Measurements from ENCODE around the gene SCAF4.
"Not testable (repeated sequence)": the region's sequence is repeated elsewhere in the genome, so short reads cannot be mapped to it uniquely, and the experiment has no call there.

Gene SCAF4

DNA sequence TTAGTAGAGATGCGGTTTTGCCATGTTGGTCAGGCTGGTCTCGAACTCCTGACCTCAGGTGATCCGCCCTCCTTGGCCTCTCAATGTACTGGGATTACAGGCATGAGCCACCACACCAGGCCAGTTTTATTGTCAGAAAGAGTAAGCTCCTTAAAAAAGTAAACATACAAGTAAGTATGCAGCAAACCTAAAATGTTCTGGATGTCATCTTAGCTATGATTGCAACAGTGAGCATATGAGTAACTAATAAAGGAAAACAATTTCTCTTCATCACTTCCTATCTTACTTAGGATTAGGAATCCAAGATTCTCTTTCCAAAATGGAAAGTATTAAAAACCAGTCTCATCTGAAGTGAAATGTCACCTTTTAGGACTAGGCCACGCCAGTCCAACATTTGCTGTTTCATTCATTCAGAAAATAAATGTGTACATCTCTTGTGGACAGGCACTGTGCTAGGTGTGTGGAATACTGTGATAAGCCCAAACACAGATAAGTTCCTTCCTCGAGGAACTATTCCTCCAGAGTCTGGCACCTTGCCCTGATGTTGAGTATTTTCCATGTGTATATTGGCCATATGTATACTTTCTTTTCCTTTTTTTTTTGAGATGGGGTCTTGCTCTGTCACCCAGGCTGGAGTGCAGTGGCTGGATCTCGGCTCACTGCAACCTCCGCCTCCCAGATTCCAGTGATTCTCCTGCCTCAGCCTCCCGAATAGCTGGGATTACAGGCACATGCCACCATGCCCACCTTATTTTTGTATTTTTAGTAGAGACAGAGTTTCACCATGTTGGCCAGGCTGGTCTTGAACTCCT, 5.9 kb upstream of the SCAF4 start:
- DNase-seq: not testable (repeated sequence)

DNA sequence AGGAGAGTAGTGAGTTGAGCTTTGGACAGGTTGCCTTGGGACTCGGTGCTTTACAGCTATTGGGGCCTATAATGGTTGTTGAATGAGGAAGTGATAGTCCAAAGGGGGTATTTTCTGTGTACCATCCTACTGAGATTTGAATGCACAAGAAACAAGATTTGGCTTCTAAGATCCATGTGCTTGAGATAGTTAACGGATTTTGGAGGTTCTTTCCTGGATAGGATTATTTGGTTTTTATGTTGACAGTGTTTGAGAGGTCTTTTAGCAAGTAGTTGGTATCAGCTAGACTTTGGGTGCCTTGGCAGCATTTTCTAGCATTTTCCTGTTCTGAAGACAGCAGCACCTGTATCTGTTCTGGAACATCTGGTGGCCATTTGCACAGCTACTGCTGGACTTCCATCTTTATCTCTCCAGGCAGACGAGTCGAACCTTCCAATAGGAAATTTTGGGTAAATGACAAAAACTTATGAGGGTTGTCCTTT, 3.6 kb upstream of the SCAF4 start:
- DNase-seq: no peak

DNA sequence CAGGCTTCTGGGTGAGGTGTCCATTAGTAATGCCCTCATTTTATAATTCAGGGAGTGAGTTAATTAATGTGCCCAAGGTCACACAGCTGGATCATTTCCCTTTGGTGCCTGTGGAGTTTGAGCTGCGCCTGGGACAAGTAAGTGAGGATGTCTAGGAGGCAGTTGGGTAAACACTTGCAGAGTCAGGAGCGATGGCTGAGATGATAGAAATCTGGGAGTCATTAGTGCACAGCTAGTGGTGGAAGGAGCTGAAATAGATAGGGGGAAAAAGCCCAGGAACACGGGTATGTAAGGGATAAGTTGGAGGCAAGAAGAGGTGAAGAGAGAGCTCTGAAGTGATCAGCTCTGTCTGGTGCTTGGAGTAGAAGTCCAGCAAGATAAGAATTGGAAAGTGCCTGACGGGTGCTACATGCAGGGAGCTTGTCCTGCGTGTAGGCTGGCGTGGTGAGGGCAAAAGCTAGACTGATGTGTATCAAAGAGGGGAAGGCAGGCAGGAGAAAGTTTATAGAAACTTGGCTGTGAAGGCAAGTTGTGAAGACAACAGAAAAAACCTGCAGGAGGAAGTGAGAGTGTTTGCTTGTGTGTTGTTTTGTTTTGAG, 1.7 kb upstream of the SCAF4 start:
- no peak for DNase-seq

DNA sequence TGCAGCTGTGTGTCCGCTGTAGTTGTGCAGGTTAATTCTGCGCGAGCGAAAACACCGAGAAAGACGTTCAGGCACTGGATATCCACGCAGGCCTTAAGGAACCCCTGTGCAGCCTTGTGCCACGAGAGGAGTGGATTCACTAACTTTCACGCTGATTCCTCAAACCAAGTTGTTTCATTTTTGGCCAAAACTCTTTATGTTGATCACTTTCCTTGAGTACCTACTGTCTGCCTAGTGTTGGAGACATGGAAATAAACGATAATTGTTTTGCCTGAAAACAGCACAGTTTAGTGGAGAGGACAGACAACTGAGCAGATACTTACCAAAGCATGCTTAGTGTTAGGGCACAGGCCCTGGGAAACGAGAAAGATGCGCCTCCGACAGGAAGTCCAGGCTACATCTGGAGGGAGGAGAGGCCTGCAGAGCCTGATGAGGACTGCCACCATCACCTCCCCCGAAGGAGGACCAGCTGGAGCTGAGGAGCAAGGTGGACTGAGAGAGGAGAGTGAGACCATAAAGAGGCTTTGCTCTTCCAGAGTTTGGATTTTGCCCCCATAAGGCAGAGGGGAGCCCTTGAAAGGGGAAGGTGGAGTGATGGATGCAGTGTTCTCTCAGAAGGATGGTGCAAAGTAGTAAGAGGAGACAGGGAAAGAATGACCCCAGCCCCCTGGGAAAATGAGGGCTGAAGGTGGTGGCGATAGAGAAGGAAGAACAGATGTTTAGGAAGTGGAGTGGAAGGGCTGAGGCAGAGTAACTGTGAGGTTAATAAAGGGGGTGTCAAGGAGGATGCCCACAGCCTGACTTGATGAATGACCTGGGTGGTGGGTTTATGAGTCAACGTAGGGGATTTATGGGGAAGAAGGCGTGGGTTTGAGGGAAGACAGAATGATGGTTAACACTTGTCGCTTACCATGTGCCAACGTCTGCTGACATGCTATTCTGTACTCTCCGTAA, 956 bp upstream of the SCAF4 start:
- DNase-seq: no peak

DNA sequence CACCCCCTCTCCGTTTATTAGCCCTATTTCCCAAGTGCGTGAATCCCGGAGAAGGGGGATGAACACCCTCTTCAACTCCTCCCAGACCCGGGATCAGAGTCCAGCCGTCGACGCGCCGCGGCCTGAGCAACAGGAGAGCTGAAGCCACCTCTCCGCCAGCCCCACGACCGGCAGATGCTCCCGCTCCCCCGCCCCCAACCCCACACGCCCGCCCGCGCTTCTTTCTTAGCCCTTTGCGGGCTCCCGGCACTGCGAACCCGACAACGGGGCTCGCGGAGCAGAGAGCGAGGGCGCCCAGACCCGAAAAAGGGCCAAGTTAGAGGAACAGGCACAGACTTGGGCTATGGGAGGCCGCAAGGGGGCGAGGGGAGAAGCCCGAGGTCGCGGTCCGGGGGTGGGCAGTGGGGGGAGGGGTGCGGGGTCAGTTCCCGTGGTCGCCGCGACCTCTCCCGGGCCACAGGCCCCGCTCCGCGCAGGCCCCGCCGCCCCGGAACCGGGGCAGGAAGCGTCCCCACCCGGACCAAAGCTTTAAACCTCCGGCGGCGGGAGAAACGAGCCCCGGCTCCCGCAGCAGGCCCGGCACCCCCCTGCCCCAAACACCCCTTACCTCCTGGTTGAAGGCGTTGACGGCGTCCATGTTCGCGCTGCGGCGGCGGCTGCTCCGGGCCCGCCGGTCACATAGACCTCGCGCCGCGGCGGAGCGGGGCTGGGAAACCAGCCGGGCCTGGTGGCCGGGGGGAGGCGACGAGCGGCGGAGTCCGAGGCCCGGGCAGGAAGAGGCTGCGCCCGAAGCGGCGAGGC, 662 bp downstream of the SCAF4 start:
- DNase-seq: no peak

DNA sequence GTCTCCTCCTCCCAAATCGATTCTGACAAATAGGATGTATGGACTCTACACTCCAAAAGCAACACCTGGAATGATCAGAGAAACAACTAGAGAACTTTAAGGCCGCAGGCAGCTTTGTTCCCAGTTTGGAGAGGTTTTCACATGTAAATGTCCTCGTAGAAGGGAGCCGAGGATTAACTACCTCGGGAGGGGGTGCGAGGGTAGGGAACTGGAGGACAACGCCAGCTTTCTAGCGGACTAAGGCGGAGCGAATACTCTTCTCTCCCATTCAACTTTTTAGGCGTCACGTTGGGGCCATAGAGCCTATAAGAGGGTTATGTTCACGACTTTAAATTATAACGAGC, 1.2 kb downstream of the SCAF4 start:
- DNase-seq: no peak

DNA sequence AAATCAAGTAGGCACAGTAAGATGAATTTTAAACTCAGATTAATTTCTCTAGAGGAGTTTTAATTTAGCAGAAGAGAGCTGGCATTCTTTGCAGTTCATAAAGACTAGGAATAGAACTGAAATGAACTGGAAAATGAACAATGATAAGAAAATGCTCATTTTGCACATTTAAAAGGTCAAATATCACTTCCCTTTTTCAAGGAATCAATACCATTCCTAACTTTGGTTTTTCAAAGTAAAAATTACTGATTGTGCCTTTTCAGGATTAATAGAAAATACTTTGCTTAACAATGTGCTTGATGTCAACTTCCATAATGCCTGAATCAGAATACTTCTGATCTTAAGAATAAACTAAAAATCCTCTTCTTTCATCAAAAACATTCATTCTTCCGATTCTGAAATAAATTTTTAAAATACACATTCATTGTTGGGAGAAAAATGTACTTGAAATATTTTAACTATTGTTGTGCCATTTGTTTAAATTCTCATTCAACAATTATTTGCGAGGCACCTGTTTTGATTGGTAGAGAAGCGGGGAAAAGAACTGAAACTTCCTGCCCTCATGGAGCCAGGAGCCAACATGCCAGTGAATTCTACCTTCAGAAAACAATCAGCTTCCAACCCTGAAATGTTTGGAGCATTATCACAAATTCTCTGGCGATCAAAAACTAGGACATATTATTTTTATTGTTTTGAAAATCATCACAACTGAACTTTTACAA, 2.1 kb downstream of the SCAF4 start:
- DNase-seq: no peak

DNA sequence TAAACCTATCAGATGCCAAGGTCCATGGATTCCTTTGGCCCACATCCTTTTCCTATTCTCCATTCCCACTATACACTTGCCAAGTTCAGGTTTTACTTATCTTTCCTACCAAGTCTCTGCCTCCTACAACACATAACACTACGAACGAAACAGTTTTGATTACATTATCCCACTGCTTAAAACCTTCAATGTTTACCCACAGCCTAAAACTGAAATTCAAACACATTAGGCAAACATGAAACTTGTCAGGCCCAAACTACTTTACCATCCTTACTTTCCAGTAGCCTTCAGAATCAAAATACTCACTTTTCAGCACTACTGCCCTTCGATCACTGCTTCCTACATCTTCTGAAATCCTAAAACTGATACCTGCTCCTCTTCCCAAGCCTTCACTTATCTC, 3.0 kb downstream of the SCAF4 start:
- no peak for DNase-seq

DNA sequence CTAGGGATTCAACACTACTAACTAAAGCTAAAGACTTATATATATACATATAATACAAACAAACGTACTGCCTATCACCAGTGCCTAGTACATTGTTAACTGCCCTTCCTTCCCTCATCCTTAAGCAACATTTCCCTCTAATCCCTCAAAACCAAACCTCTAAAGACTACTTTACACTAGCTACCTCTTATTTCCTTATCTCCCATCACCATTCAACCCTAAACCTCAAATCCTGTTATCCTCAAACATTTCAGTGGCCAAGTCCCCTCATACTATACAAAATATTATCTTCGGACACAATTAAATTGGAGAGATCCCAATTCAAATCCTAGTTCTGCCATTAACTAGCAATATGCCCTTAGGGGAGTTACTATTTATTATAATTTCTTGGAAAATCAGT, 3.7 kb downstream of the SCAF4 start:
- no peak for DNase-seq

DNA sequence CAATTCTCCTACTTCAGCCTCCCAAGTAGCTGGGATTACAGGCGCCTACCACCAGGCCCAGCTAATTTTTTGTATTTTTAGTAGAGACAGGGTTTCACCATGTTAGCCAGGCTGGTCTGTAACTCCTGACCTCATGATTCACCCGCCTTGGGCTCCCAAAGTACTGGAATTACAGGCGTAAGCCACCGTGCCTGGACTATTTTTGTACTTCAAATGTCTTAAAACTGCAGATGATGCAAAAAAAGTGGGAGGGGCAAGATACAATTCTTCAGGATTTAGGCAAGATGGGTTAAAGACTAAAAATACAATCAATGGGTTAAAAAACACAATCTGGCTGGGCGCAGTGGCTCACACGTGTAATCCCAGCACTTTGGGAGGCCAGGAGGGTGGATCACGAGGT, 4.7 kb downstream of the SCAF4 start:
- DNase-seq: no peak

DNA sequence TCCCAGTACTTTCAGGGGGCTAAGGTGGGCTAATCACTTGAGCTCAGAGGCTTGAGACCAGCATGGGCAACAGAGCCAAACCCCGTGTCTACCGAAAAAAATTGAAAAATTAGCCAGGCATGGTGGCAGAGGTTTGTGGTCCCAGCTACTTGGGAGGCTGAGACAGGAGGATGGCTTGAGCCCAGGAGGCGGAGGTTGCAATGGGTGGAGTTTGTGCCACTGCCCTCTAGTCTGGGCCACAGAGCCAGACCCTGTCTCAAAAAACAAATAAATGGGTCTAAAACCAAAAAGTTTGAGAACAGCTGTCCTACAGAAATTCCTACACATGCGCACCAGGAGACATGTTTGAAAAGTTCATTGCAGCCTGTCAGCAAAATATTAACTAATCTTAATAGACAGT, 5.5 kb downstream of the SCAF4 start:
- DNase-seq: no peak

DNA sequence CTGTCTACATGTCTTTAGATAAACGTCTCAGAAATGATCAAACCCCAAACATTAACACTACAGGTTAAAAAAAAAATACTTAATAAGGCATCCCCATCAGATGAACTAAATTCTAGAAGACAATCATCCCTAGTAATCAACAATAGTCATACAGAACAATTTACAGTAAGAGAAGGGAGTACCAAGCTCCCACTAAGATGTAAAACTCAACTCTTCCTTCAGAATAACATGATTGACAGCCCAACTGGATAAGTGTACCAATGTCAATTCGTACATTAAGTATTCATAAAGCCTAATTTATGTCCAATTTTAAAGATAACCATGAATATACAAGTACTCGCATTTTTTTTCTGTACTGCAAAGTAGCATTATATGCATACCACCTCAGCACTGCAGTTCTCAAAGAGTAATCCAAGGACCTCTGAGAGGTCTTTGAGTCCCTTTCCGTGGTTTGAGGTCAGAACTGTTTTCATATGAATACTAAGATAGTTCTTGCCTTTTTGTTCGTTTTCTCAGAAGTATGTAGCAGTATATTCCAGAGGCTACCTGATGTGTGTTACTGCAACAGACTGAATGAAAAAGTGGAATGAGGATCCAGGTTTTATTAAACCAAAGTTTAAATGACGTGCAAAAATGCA, 6.6 kb downstream of the SCAF4 start:
- DNase-seq: no peak

DNA sequence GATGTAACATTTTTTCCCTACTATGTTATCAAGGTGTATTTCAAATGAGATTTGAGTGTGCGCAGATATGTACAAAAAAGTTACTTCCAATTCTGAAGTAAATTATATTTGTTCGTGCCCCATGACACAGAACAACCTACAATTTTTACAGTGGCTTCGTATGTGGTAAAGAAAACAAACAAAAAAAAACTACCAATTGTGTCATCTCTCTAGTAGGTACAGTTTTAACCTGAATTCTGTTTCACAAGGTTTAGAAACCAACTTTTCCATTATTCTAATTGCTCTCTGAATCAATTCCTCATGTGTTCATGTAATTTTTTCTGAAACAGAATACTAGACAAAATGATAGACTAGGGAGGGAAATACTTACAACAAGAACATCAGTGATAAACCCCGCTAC, 7.4 kb downstream of the SCAF4 start:
- no peak for DNase-seq

DNA sequence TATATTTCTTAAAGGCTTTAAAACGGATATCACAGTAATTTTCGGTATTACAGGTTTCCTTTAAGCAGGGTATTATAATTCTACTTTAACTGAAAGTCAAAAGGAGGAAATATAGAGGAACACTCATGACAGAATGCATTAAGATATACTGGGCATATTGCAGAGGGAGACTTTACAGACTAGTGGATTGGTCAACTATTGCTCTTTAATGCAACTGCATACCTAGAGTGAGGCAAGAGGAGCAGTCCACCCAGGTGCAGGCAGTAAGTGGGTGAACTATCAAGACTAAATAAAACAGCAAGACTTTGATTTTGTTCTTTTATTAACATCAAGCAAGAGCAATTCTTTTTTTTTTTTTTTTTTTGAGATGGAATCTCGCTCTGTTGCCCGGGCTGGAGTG, 10.5 kb downstream of the SCAF4 start:
- no peak for DNase-seq

DNA sequence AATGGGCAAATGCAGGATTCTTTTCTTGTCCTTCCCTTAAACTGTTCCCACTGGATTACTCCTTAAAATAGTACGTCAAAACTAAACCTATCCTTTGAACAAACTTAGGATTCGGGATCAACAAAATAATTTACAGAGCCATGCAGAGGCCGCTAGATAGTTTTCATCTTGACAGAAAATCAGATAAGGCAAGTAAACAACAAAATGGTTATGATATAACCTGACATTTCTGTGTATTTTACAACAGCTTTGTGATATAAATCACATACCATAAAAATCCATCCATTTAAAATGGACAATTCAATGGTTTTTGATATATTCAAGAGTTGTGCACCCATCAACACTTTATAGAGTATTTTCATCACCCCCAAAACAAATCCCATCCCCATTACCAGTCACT, 11.2 kb downstream of the SCAF4 start:
- no peak for DNase-seq

DNA sequence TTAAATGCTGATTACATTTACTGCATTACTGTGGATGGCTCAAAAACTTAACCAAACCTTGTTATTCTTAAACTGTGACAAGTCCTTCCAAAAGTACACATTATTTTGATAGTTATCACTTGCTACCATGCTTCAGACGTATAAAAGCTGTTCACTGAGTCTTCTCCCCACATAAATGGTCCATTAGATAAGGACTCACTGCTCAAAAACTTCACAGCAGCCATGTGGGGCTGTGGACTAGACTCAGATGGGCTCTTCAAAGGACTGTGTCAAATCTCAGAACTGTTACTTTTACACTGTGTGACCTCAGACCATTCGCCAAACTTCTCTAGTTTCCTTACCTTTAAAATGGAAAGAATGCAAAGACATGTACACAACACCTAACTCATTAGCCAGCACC, 11.6 kb downstream of the SCAF4 start:
- DNase-seq: no peak

DNA sequence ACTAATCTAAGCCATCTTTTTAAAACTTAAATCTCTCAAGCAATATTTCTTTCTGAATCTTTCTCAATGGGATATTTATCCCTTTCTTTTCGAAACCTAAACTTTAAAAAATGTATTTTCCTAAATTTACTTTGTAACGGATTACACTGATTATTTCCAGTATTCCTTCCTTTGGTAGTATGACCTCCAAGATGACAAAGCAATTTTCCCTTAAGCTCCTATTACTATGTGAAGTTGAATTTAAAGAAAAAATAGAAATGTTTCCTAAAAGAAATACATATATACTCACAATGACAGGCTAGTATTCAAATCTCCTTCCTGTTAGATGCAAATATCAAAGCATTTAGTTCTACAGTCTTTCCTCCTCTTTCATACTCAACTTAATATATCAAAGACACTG, 15.8 kb downstream of the SCAF4 start:
- DNase-seq: no peak

DNA sequence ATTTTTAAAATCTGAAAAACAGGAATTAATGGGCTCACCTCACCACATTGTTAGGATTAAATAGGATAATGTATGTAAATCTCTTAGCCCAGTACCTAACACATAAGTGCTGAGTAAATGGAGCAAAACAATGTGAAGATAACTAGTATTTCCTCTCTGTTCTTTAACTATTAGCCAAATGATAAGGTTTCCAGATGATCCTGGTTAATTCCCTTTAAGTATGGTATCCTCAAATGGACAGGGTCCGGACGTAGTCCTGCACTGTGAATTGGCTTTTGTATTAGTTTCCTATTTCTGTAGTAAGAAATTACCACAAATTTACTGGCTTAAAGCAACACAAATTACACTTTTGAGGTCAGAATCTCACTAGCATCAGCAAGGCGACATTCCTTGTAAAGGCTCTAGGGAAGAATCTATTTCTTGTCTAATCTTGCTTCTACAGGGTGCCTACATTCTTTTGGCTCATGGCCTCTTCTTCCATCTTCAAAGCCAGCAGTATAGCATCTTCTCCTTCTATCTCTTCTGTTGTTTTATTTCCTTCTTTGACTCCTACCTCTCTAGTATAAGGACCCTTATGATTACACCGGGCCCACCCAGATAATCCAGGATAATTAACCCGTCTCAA, 17.1 kb downstream of the SCAF4 start:
- DNase-seq: no peak

DNA sequence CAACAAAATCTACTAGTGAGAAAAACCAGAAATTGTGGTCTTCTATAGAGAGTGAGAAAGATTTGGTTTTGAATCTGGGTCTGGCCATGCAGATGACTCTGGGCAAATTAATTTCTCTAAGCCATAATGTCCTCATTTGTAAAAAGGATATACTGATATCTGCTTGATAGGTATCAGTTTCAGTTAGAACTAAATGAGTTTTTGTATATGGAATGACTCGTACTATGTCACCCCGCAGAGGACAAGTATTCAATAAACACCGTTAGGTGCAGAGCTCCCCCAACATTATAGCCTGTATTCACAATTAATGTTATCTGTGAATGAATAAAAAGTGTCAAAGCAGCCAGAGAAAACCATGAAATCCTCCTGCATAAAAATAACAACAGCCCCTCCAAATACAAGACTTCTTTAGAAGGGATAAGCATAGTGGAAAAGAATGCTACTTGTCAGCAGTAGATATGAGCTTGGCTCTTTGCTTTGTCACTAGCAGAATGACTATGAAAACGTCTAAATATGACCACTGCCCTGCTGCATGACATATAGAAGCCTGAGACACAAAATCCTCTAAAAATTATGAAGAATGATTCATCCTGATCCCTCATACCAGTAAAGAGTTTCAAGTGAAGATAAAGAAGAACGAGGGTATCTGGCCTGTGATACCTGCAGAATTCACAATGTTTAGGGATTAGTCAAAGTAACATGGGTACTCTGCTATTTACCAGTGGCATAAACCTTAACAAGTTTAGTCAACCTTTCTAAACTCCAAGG, 17.8 kb downstream of the SCAF4 start:
- DNase-seq: no peak

DNA sequence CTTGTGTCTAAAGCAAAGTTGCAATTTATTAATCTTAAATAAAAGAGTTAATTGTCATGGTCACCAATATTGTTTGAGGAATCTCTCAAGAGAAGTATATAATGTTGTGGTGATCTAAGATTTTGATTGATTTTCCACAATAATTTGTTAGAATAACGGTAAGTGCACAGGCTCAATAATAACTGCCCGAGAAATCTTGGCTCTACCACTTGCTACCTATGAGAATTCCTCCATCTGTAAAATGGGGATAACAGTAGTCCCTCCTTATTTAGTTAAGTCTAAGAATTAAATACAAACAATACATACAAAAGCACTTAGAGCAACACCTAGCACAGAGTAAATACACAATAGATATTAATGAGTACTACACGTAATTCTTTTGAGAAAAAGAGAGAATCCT, 18.8 kb downstream of the SCAF4 start:
- DNase-seq: no peak
